ENCODE results near the gene PTF1A. TPM values are rescaled to one million over a fixed set of nuclear protein-coding genes. Genes with fewer than 3 reads are reported as not detected.

PTF1A gene
- polyA plus RNA-seq, 1 donor from 2014 or later: not detected

- Histone ChIP-seq H3K4me3 (ENCODE audit: low read length) (peak overlapping the region; percentile 73), H4K20me1 (ENCODE audit: insufficient read depth) (no peaks in the 10 kb centered on the region), H3K27ac (ENCODE audit: low read length) (no peak overlapping the region), H2AFZ (ENCODE audit: low read depth, low read length) (no peak overlapping the region), H3K9me3 (ENCODE audit: low read length) (no peaks in the 10 kb centered on the region), H3K27me3 (ENCODE audit: insufficient read depth, low read depth, low read length) (peaks cover 99% of the 10 kb centered on the region), H3K4me2 (ENCODE audit: low read length) (peak overlapping the region; percentile 56), H3K9me2 (ENCODE audit: insufficient read depth, low read length) (no peaks in the 10 kb centered on the region), H3K36me3 (ENCODE audit: insufficient read depth, low read length) (no peaks in the 10 kb centered on the region), H3F3A (ENCODE audit: insufficient read depth, low read length, poor library complexity, severe bottlenecking) (no peaks in the 10 kb centered on the region), H3K9ac (ENCODE audit: low read length) (no peak overlapping the region), H3K79me2 (replicated peaks; ENCODE audit: insufficient read depth, low read length) (no peaks in the 10 kb centered on the region)
- TF ChIP-seq SMC3 (conservative IDR thresholded peaks at IDR 0.05; ENCODE audit: poor library complexity) (no peak), MXI1 (conservative IDR thresholded peaks at IDR 0.05; ENCODE audit: poor library complexity, severe bottlenecking) (peak; percentile 27), POLR2AphosphoS5 (IDR thresholded peaks at IDR 0.05) (peak; percentile 14)
Measured at GRCh38 chr10:23173214-23174073, 18.7 kb upstream of the PTF1A start.

GRCh38 chr10:23174074-23174976 lies 17.8 kb upstream of the PTF1A start:
- TF ChIP-seq EP300 (conservative IDR thresholded peaks at IDR 0.05; ENCODE audit: poor library complexity, severe bottlenecking): no peak
- no peak for TF ChIP-seq REST (IDR thresholded peaks at IDR 0.05; ENCODE audit: borderline replicate concordance)
- TF ChIP-seq TAF1 (IDR thresholded peaks at IDR 0.05; ENCODE audit: low read depth): no peak
- no peak for TF ChIP-seq SMC3 (conservative IDR thresholded peaks at IDR 0.05; ENCODE audit: poor library complexity)
- no peak for TF ChIP-seq POLR2AphosphoS5 (IDR thresholded peaks at IDR 0.05)
- no peak for TF ChIP-seq CTCF (IDR thresholded peaks at IDR 0.05; ENCODE audit: poor library complexity, severe bottlenecking)
- Histone ChIP-seq H2AFZ (ENCODE audit: low read depth, low read length) (no peak overlapping the region), H3K36me3 (ENCODE audit: insufficient read depth, low read length) (no peaks in the 10 kb centered on the region), H3K9ac (ENCODE audit: low read length) (no peak overlapping the region), H4K20me1 (ENCODE audit: insufficient read depth) (no peaks in the 10 kb centered on the region), H3K9me3 (ENCODE audit: low read length) (no peaks in the 10 kb centered on the region), H3K4me2 (ENCODE audit: low read length) (peak overlapping the region; percentile 56), H3K79me2 (replicated peaks; ENCODE audit: insufficient read depth, low read length) (no peaks in the 10 kb centered on the region), H3F3A (ENCODE audit: insufficient read depth, low read length, poor library complexity, severe bottlenecking) (no peaks in the 10 kb centered on the region), H3K4me3 (ENCODE audit: low read length) (peak overlapping the region; percentile 73), H3K27me3 (ENCODE audit: insufficient read depth, low read depth, low read length) (peaks cover 99% of the 10 kb centered on the region), H3K27ac (ENCODE audit: low read length) (no peak overlapping the region), H3K9me2 (ENCODE audit: insufficient read depth, low read length) (no peaks in the 10 kb centered on the region)

Measured in neural cell (in vitro differentiated cells).